Motor neuron (in vitro differentiated cells): ENCODE data around the gene PLP2. TPM values are rescaled to one million over a fixed set of nuclear protein-coding genes. Genes with fewer than 3 reads are reported as not detected.
"Not testable (repeated sequence)": the region's sequence is repeated elsewhere in the genome, so short reads cannot be mapped to it uniquely, and the experiment has no call there.

Experiments
- ATAC-seq, 8 experiments: fragments of 200-7000 bp; cut with Tn5 transposase; replicated peaks in 6 of 8; 2 replicates each; pipeline ENCODE4 v1.8.0; 2021; ENCODE audit warnings: mild to moderate bottlenecking in 8 of 8, moderate library complexity in 8 of 8
- H3K27ac ChIP-seq, 2 donors: fragments of 250-450 bp; sonication (Bioruptor Pico); 2 replicates each; pipeline ENCODE4 v1.9.0; 2021; ENCODE audit warnings: antibody characterized with exemption in 2 of 2, mild to moderate bottlenecking in 2 of 2, moderate library complexity in 1 of 2
- H3K4me1 ChIP-seq, 2 donors: fragments of 250-450 bp; sonication (Bioruptor Pico); replicated peaks in 1 of 2; 2 replicates each; pipeline ENCODE4 v1.6.1; 2021; ENCODE audit warnings: antibody characterized with exemption in 2 of 2, mild to moderate bottlenecking in 2 of 2, moderate library complexity in 1 of 2
- H3K4me3 ChIP-seq, 5 donors: fragments of 250-450 bp; sonication (Bioruptor Pico); 2 replicates each; pipeline ENCODE4 v1.9.0; 2021; ENCODE audit warnings: antibody characterized with exemption in 5 of 5, mild to moderate bottlenecking in 5 of 5, moderate library complexity in 4 of 5
- WGBS, 10 experiments: fragments of 450-650 bp; shearing (Covaris generic); methylation state at CpG; one replicate each; pipeline ENCODE4 v1.0.0; 2022; 5-methylcytosine and 5-hydroxymethylcytosine counted together
- in situ Hi-C, 9 experiments: fragments of 400-800 bp; cut with MboI; loops; one replicate each; pipeline ENCODE4 v1.15.0; 2021; ENCODE audit warnings: low sequenced_read_pairs in 9 of 9, low pct_unique_long_range_greater_than_20kb in 2 of 9; ENCODE audit not compliant: unreplicated experiment in 9 of 9
- total RNA-seq, 8 experiments: library from RNA; unstranded; fragments of 300-600 nt; gene quantifications; 2 replicates each; pipeline versions ENCODE4 v1.2.3 to v1.2.4, GENCODE V29; 2022

PLP2 gene, protein sequence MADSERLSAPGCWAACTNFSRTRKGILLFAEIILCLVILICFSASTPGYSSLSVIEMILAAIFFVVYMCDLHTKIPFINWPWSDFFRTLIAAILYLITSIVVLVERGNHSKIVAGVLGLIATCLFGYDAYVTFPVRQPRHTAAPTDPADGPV
- total RNA-seq = 10 to 100 TPM in 3 of 8 experiments, 1 to 10 TPM in 5; 1.2 to 21.9 (median 6.0) TPM

DNA sequence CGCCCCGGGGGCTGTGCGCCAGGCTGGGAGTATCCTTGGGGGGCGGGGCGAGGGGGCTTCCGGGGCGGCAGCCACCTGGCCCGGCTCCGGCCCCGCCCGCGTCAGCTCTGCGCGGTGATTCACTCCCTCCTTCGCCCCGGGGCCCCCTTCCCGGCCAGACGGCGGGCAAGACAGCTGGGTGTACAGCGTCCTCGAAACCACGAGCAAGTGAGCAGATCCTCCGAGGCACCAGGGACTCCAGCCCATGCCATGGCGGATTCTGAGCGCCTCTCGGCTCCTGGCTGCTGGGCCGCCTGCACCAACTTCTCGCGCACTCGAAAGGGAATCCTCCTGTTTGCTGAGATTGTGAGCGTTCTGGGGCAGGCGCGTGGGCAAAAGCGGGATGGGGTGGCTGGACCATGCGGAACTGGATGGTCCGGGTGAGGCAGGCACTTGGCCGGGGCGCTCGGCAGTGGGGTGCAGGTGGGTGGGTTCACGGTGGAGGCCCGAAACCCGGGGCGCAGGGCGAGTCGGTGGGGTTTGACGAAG lies at the start of gene PLP2:
TSS of gene PLP2 (plus strand) at position 147 of the 528 bp plus-strand sequence. CDS start at position 250, 103 bp downstream.
- in situ Hi-C loops = no loop called here
- peaks cover 9 to 12% of the 10 kb centered on the region in 2 donors for H3K4me1 ChIP-seq
- 0 to 40% methylated on average over 1 to 2 of the region's 46 CpGs; no CpG with 5 or more reads in 8 of the 10 experiments for WGBS, 10 experiments
- H3K4me3 ChIP-seq = peak within 1 kb of the TSS; percentile 16 to 36 (median 25)
- peak; percentile 36 to 80 (median 74) for ATAC-seq
- no peak within 1 kb of the TSS for H3K27ac ChIP-seq

DNA sequence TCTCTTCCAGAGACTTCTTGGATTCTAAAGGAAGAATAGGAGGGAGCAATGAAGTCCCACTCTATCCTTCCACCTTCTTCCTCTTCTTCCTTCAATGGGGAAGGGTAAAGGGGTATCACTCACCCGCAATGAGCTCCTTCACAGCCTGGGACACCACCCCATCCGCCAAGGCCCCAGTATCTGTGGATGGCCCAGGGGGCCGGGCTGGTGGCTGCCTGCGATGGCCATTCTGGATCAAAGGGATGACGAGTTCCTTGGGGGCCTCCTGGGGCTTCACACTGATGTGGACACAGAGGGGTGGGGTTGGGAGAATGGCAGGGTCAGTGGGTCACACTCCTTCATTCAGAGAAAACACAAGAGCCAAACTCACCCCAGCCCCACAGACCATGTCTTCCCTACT lies 49.2 kb upstream of the PLP2 start:
- peaks cover 0 to 2% of the 10 kb centered on the region in 2 donors for H3K4me1 ChIP-seq
- peak overlapping the region; percentile 56 to 86 (median 76) for H3K4me3 ChIP-seq
- WGBS, 10 experiments = 87% methylated on average over 2 of the region's 5 CpGs; no CpG with 5 or more reads in 9 of the 10 experiments
- in situ Hi-C loops = no loop called here
- no peak overlapping the region for H3K27ac ChIP-seq
- ATAC-seq = no peak

DNA sequence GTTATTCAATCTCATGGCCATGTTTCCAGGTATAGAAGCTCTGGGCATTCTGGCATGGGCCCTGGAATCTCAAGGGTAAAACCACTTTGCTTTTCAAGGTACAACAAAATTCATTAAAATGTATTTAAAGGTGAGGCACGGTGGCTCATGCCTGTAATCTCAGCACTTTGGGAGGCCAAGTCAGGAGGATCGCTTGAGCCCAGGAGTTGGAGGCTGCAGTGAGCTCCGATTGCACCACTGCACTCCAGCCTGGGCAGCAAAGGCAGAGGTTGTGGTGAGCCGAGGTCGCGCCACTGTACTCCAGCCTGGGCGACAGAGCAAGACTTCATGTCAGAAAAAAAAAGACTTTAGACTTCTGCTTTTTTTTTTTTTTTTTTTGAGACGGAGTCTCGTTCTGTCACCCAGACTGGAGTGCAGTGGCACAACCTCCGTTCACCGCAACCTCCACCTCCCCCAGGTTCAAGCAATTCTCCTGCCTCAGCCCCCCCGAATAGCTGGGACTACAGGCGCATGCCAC lies 43.9 kb upstream of the PLP2 start:
- H3K27ac ChIP-seq, ATAC-seq, H3K4me3 ChIP-seq, H3K4me1 ChIP-seq, in situ Hi-C loops: not testable (repeated sequence)
- 45 to 100% (median 93%) methylated on average over 1 to 7 of the region's 13 CpGs; no CpG with 5 or more reads in 5 of the 10 experiments for WGBS, 10 experiments

DNA sequence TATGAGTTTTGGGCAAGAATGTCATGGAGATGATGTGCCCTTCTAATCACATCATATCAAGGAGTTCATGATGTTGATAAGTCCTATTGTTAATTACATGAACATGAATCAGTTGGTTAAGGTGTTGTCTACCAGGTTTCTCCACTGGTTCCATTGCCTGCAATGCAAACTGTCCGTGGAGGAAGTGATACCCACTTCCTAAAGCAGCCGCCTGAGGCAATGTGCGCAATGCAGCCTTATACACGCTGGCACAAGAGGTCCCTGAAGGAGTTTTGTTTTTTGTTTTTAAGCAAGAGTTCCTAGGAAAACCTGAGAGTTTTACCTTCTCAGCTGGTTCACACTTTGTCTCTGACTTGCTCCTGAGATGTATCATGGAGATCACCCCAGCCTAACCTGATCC lies 42.3 kb upstream of the PLP2 start:
- in situ Hi-C loops = no loop called here
- Histone ChIP-seq H3K4me1 (no peaks in the 10 kb centered on the region), H3K4me3 (no peak overlapping the region), H3K27ac (no peak overlapping the region)
- WGBS, 10 experiments = 53 to 100% (median 82%) methylated on average over 1 to 3 of the region's 4 CpGs; no CpG with 5 or more reads in 5 of the 10 experiments
- ATAC-seq = no peak

- WGBS, 10 experiments = 27 to 100% (median 88%) methylated on average over 1 to 4 of the region's 7 CpGs; no CpG with 5 or more reads in 5 of the 10 experiments
- H3K4me1 ChIP-seq, ATAC-seq, in situ Hi-C loops, H3K27ac ChIP-seq, H3K4me3 ChIP-seq: not testable (repeated sequence)
Measured at GRCh38 chrX:49132275-49132674, 39.4 kb upstream of the PLP2 start.

GRCh38 chrX:49133759-49134158 lies 37.9 kb upstream of the PLP2 start:
- no peak for ATAC-seq
- no peak overlapping the region for H3K4me3 ChIP-seq

GRCh38 chrX:49137492-49137891 lies 34.2 kb upstream of the PLP2 start:
- in situ Hi-C loops = no loop called here
- ATAC-seq = no peak
- 80 to 83% methylated on average over 1 of the region's 1 CpG; no CpG with 5 or more reads in 8 of the 10 experiments for WGBS, 10 experiments
- Histone ChIP-seq H3K27ac (no peak overlapping the region), H3K4me1 (no peaks in the 10 kb centered on the region), H3K4me3 (no peak overlapping the region)

More at GRCh38 chrX:49133759-49134158, 37.9 kb upstream of the PLP2 start:
- Histone ChIP-seq H3K4me1 (no peaks in the 10 kb centered on the region), H3K27ac (no peak overlapping the region)
- in situ Hi-C loops = no loop called here
- 50 to 100% (median 67%) methylated on average over 1 of the region's 1 CpG; no CpG with 5 or more reads in 7 of the 10 experiments for whole genome bisulfite sequencing, 10 experiments

GRCh38 chrX:49139713-49140112 lies 32.0 kb upstream of the PLP2 start:
- ATAC-seq = no peak
- in situ Hi-C loops = no loop called here
- Histone ChIP-seq H3K27ac (no peak overlapping the region), H3K4me3 (no peak overlapping the region), H3K4me1 (no peaks in the 10 kb centered on the region)
- WGBS, 10 experiments = 22 to 90% (median 43%) methylated on average over 1 to 4 of the region's 4 CpGs; no CpG with 5 or more reads in 5 of the 10 experiments

GRCh38 chrX:49142264-49142663 lies 29.4 kb upstream of the PLP2 start:
- WGBS, 10 experiments = 87 to 100% methylated on average over 1 to 3 of the region's 9 CpGs; no CpG with 5 or more reads in 8 of the 10 experiments
- H3K4me1 ChIP-seq, H3K27ac ChIP-seq, ATAC-seq, H3K4me3 ChIP-seq, in situ Hi-C loops: not testable (repeated sequence)

DNA sequence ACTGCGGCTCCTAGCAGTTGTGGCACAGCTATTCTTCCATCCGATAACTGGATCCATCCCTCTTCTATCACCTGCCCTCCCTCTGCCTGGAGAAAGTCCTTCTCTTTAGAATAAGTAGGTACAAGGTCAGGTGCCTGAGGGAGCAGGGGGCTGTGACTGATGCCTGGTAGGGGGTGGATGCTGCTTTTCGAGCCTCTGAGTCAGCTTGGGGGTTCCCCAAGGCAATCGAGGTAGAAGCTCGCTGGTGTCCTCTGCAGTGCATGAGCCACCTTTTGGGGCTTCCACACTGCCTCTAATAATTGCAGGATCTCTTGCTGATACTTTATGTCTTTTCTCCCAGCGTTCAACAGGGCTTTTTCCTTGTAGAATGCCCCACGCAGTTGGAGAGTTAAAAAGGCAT lies 28.5 kb upstream of the PLP2 start:
- ATAC-seq, H3K4me1 ChIP-seq, H3K27ac ChIP-seq, H3K4me3 ChIP-seq, in situ Hi-C loops: not testable (repeated sequence)
- WGBS, 10 experiments = 48 to 100% (median 60%) methylated on average over 1 to 4 of the region's 7 CpGs; no CpG with 5 or more reads in 7 of the 10 experiments

- Histone ChIP-seq H3K27ac (no peak overlapping the region), H3K4me3 (no peak overlapping the region), H3K4me1 (no peaks in the 10 kb centered on the region)
- WGBS, 10 experiments = 89 to 93% methylated on average over 3 of the region's 8 CpGs; no CpG with 5 or more reads in 8 of the 10 experiments
- ATAC-seq = no peak
- in situ Hi-C loops = no loop called here
Measured at GRCh38 chrX:49147282-49147681, 24.4 kb upstream of the PLP2 start.

- Histone ChIP-seq H3K4me3 (no peak overlapping the region), H3K27ac (no peak overlapping the region), H3K4me1 (no peaks in the 10 kb centered on the region)
- 66 to 80% methylated on average over 5 to 10 of the region's 13 CpGs; no CpG with 5 or more reads in 8 of the 10 experiments for WGBS, 10 experiments
- ATAC-seq = no peak
- in situ Hi-C loops = no loop called here
Measured at GRCh38 chrX:49147936-49148335, 23.8 kb upstream of the PLP2 start.

- ATAC-seq, H3K4me1 ChIP-seq, H3K27ac ChIP-seq, H3K4me3 ChIP-seq, in situ Hi-C loops: not testable (repeated sequence)
- WGBS, 10 experiments = 44 to 75% (median 65%) methylated on average over 4 to 8 of the region's 21 CpGs; no CpG with 5 or more reads in 7 of the 10 experiments
Measured at GRCh38 chrX:49148390-49149100, 23.2 kb upstream of the PLP2 start.
